Colonic mucosa (tissue), 4 donors: ENCODE measurements around the gene TTYH2. TPM values are rescaled to one million over a fixed set of nuclear protein-coding genes. Genes with fewer than 3 reads are reported as not detected.

Experiments used
- DNase-seq: peaks from one replicate; pipeline ENCODE4 v3.0.0-alpha.2; 2020
- H3K27ac ChIP-seq: fragments of 200-600 bp; one replicate; pipeline ENCODE4 v1.8.0; 2021
- H3K27me3 ChIP-seq: fragments of 200-600 bp; one replicate; pipeline ENCODE4 v1.8.0; 2021
- H3K36me3 ChIP-seq: fragments of 200-600 bp; one replicate; pipeline ENCODE4 v1.8.0; 2021
- H3K4me1 ChIP-seq: fragments of 200-600 bp; one replicate; pipeline ENCODE4 v1.8.0; 2021; ENCODE audit warnings: mild to moderate bottlenecking
- H3K4me3 ChIP-seq: fragments of 200-600 bp; one replicate; pipeline ENCODE4 v1.8.0; 2021
- H3K9ac ChIP-seq, 2 donors: one replicate each; pipeline ENCODE4 v1.7.0; 2013; ENCODE audit warnings: control low read depth in 2 of 2, low read depth in 2 of 2, low read length in 2 of 2
- H3K9me3 ChIP-seq: fragments of 200-600 bp; one replicate; pipeline ENCODE4 v1.8.0; 2021
- CTCF ChIP-seq: fragments of 200-600 bp; IDR thresholded peaks from one replicate; pipeline ENCODE4 v1.8.0; 2022; ENCODE audit warnings: antibody characterized with exemption, mild to moderate bottlenecking
- intact Hi-C: fragments of 100-400 bp; cut with DNase I; formaldehyde crosslinking; loops from one replicate; pipeline ENCODE4 v1.14.1; 2022
- total RNA-seq, 2 donors: library from RNA; stranded (reverse); fragmentation: NEBNext Ultra II Directional in 1 of 2; extraction: Animal tissue kit (Norgen Biotek cat#: 25700) in 1 of 2; gene quantifications; one replicate each; pipeline ENCODE4 v1.2.1, GENCODE V29; 2021
- donor health status: healthy.
- donor health status: DM: no; HTN: no; CAD: no.
- donor health status: DM: no; HTN: no; CAD: no.

Gene TTYH2
- total RNA-seq, 2 donors from 2014 or later: 0.86 to 2.9 TPM

GRCh38 chr17:74205274-74205673 is 8.1 kb upstream of the TTYH2 start:
- H3K9ac ChIP-seq: peak overlapping the region; percentile 43 to 47
- peaks cover 19% of the 10 kb centered on the region for H3K4me1 ChIP-seq
- H3K27ac ChIP-seq: no peak overlapping the region
- no peak for TF ChIP-seq CTCF
- peaks cover 13% of the 10 kb centered on the region for H3K27me3 ChIP-seq
- intact Hi-C loops: no loop called here
- H3K9me3 ChIP-seq: no peaks in the 10 kb centered on the region
- DNase-seq: no peak
- peaks cover 6% of the 10 kb centered on the region for H3K36me3 ChIP-seq
- peak overlapping the region; percentile 67 for H3K4me3 ChIP-seq

DNA sequence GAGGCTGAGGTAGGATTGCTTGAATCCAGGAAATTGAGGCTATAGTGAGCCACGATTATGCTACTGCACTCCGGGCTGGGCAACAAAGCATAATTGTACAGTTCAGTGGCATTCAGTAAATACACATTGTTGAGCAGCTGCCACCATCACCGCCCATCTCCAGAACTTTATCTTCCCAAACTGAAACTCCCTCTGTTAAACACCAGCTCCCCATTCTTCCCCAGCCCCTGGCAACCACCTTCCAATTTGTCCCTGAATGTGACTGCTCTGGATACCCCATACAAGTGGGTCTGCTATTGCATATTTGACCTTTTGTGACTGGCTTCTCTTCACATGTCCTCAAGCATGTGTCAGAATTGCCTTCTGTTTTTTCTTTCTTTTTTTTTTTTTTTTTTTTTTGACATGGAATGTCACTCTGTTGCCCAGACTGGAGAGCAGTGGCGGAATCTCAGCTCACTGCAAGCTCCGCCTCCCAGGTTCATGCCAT is 7.0 kb upstream of the TTYH2 start:
- DNase-seq: no peak
- Histone ChIP-seq H3K4me3 (no peak overlapping the region), H3K27ac (no peak overlapping the region), H3K36me3 (peaks cover 6% of the 10 kb centered on the region), H3K9ac (no peak overlapping the region), H3K27me3 (peaks cover 2% of the 10 kb centered on the region), H3K4me1 (peaks cover 19% of the 10 kb centered on the region), H3K9me3 (no peaks in the 10 kb centered on the region)
- intact Hi-C loops: no loop called here
- TF ChIP-seq CTCF: no peak

DNA sequence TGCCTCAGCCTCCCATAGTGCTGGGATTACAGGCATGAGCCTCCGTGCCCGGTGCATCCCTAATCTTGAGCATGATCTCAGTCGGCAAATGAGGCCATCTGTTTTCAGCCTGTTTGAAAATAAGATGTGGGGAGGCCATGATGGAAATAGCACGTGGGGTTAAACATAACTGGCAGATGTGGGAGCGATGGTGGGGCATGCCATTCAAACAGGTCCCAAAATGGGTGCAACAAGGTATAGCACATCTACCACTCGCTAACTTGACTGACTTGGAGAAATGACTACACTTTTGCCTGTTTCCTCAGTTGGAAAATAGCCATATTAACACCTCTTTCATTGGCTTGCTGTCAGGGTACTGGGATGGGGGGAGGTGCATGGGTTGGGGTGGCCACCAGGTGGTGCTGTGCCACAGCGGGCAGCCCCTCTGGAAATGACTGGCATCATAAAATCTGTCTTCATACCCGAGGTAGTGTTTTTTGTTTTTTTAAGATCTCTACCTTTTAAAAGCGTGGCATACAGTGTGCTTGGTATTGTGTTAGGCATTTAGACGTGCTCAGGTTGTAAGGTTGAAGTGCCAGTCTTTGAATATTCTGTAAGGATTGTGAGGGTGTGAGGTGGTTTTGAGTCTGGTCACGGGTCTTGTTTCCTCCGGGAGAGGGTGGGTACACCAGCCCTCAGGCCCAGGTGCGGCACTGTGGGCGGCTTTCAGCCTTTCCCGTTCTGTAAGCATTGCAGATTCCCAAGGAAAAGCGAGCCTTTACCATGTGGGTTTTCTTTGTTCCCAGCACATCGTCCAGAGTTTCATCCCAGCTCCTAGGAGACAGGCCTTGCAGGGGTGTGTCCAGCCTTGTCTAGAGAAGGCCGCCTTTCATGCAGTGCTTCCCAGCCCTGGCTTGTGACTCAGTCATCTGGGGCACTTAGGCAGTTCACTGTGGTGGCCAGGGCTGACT is 2.9 kb upstream of the TTYH2 start:
- Histone ChIP-seq H3K4me1 (peaks cover 24% of the 10 kb centered on the region), H3K9ac (no peak overlapping the region), H3K27me3 (peaks cover 7% of the 10 kb centered on the region), H3K9me3 (no peaks in the 10 kb centered on the region), H3K36me3 (peaks cover 6% of the 10 kb centered on the region), H3K4me3 (no peak overlapping the region), H3K27ac (no peak overlapping the region)
- intact Hi-C loops: loop anchor here (5.0 kb wide), 2 partner anchors 87 to 152 kb away; partner anchors contain the start of gene BTBD17
- DNase-seq: peak; percentile 71
- peak; percentile 97 for TF ChIP-seq CTCF

DNA sequence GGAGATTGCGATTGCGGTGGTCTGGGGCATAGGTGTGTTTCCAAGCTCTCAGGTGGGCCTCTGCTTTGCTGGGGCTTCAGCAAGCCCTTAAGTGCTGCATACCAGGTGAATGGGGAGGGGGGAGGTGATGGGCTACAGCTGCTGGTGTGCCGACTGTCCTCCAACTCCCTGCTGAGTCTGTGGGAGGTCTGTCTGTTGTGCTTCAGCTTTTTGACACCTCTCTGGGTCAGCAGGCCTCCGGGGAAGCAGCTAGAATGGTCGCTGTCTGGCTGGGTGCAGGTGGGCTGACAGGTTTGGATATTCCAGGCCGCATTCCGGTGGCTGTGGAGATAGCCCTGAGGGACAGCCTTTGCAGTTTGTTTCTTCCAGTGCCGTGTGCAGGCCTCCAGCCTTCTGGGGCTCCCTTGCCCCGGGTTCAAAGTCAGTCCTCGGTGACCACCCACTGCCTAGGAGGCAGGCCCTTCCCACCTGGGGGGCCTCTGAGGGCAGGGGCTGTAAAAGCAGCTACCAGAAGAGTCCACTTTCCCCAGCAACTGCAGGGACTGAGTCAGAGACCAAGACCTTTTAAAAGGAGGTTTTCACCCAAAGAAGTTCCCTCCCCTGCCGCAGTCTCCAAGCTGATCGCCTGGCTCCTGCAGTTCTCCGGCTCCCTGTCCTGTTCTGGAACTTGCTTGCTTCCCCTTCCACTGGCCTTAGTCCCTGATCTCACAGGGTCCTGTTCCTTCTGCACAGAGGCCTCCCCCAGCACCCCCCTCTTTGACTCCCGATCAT is 2.0 kb upstream of the TTYH2 start:
- no peak for DNase-seq
- Histone ChIP-seq H3K4me1 (peaks cover 16% of the 10 kb centered on the region), H3K9me3 (no peaks in the 10 kb centered on the region), H3K27me3 (peaks cover 7% of the 10 kb centered on the region), H3K36me3 (peaks cover 6% of the 10 kb centered on the region), H3K27ac (no peak overlapping the region), H3K4me3 (peak overlapping the region; percentile 48), H3K9ac (no peak overlapping the region)
- TF ChIP-seq CTCF: no peak
- intact Hi-C loops: loop anchor here (5.0 kb wide), 2 partner anchors 86 to 151 kb away; partner anchors contain the start of gene BTBD17

- Histone ChIP-seq H3K27ac (peak overlapping the region; percentile 76), H3K9ac (peak overlapping the region in 1 of 2 donors; percentile 75), H3K36me3 (peaks cover 6% of the 10 kb centered on the region), H3K4me3 (peak overlapping the region; percentile 48), H3K9me3 (no peaks in the 10 kb centered on the region), H3K27me3 (peaks cover 7% of the 10 kb centered on the region), H3K4me1 (peaks cover 15% of the 10 kb centered on the region)
- DNase-seq: no peak
- no peak for TF ChIP-seq CTCF
- intact Hi-C loops: loop anchor here (5.0 kb wide), 2 partner anchors 85 to 150 kb away; partner anchors contain the start of gene BTBD17
These were observed 1.5 kb upstream of the TTYH2 start for GRCh38 chr17:74211912-74212208.
